ENCODE measurements around the gene METTL9. TPM values are rescaled to one million over a fixed set of nuclear protein-coding genes. Genes with fewer than 3 reads are reported as not detected.

The METTL9 gene
- total and polyA plus RNA-seq, 2 of the 4 experiments (the other 2 are of a cell fraction): 54.8 to 95.5 TPM

GRCh38 chr16:21610006-21610544 lies 10.7 kb downstream of the METTL9 start:
- Histone ChIP-seq H3K27ac (ENCODE audit: insufficient read depth, low read length) (no peak overlapping the region), H2BK15ac (ENCODE audit: low read depth, low read length) (no peak overlapping the region), H2BK5ac (ENCODE audit: low read depth, low read length, poor library complexity, severe bottlenecking) (no peak overlapping the region), H4K20me1 (ENCODE audit: insufficient read depth, low read length) (peaks cover 61% of the 10 kb centered on the region), H3K14ac (replicated peaks; ENCODE audit: low read depth, low read length) (no peak overlapping the region), H2BK120ac (ENCODE audit: low read depth, low read length) (no peak overlapping the region), H3K56ac (ENCODE audit: extremely low read depth, insufficient read depth, low read length) (no peak overlapping the region), H3K18ac (ENCODE audit: low read depth, low read length) (no peak overlapping the region), H3K9me3 (ENCODE audit: control insufficient read depth, insufficient read depth, low read length) (no peaks in the 10 kb centered on the region), H2AK9ac (replicated peaks; ENCODE audit: low read depth, low read length, poor library complexity) (no peak overlapping the region), H2AFZ (replicated peaks; ENCODE audit: low read length, poor library complexity) (no peak overlapping the region), H2BK20ac (ENCODE audit: low read depth, low read length) (no peak overlapping the region), H4K8ac (ENCODE audit: low read depth in 2 of 2, low read length in 2 of 2) (no peak overlapping the region), H3K36me3 (ENCODE audit: control insufficient read depth, insufficient read depth, low read length) (peaks cover 2% of the 10 kb centered on the region; the same call in 1 of the 2 replicates), H3K4me2 (ENCODE audit: low read depth, low read length) (no peak overlapping the region), H3K9me1 (ENCODE audit: insufficient read depth, low read length) (peaks cover 3% of the 10 kb centered on the region), H3K4ac (ENCODE audit: low read depth, low read length) (no peak overlapping the region), H3K27me3 (ENCODE audit: control insufficient read depth, insufficient read depth, low read length) (no peaks in the 10 kb centered on the region), H3K4me1 (ENCODE audit: control insufficient read depth, insufficient read depth, low read length) (peaks cover 6% of the 10 kb centered on the region), H3K9ac (ENCODE audit: low read depth, low read length) (no peak overlapping the region), H3K4me3 (ENCODE audit: insufficient read depth, low read depth, low read length) (no peak overlapping the region), H2AK5ac (ENCODE audit: low read depth, low read length) (no peak overlapping the region), H4K91ac (ENCODE audit: insufficient read depth, low read depth, low read length) (no peak overlapping the region), H4K5ac (ENCODE audit: low read depth, low read length) (no peak overlapping the region), H3K23ac (ENCODE audit: low read depth, low read length) (no peak overlapping the region), H3K79me1 (ENCODE audit: low read depth in 1 of 2, low read length in 2 of 2) (peaks cover 43 to 77% of the 10 kb centered on the region in 2 experiments)
- dilution Hi-C loops (cut with HindIII; ENCODE audit: low sequenced_read_pairs, unreplicated experiment): no loop called here
- no TSS peak for BruUV-seq (replicated peaks)
- ATAC-seq (ENCODE audit: low read depth): no peak
- intact Hi-C loops (cut with micrococcal nuclease): no loop called here
- no peak for DNase-seq
- WGBS, 2 experiments (ENCODE audit: extremely low coverage in 2 of 2, insufficient read length in 1 of 2): no CpG with 5 or more reads among the region's 3 CpGs
- POLR2A ChIA-PET (ENCODE audit: unreplicated experiment): no interaction called here
- TF ChIP-seq MXI1 (IDR thresholded peaks at IDR 0.05; ENCODE audit: borderline replicate concordance, low read depth, low read length): no peak
- TF ChIP-seq FOS (IDR thresholded peaks at IDR 0.05; ENCODE audit: low read depth, low read length): no peak
- no peak for TF ChIP-seq NFE2L2 (IDR thresholded peaks at IDR 0.05; ENCODE audit: low read depth, low read length)
- no peak for TF ChIP-seq MAZ (IDR thresholded peaks at IDR 0.05; ENCODE audit: borderline replicate concordance, low read depth, low read length)
- CTCF ChIA-PET: interaction anchor here (0.7 to 1.7 kb wide), 2 partner anchors 9 to 25 kb away, joined by 4 to 6 read pairs; no protein-coding TSS in a partner anchor
- in situ Hi-C loops (cut with MboI; ENCODE audit: low sequenced_read_pairs): no loop called here
